Hypothalamus (tissue), 51 donors: ENCODE data around the gene MAGI2.

Experiments
- DNase-seq, 51 donors: peaks; one replicate each; lab custom pipeline; 2025; lab: John Stamatoyannopoulos, UW

The MAGI2 gene

GRCh38 chr7:78398576-78398975 is 1054.9 kb downstream of the MAGI2 start:
- no peak for DNase-seq

GRCh38 chr7:78398081-78398480 is 1055.4 kb downstream of the MAGI2 start:
- DNase-seq, result no peak

DNA sequence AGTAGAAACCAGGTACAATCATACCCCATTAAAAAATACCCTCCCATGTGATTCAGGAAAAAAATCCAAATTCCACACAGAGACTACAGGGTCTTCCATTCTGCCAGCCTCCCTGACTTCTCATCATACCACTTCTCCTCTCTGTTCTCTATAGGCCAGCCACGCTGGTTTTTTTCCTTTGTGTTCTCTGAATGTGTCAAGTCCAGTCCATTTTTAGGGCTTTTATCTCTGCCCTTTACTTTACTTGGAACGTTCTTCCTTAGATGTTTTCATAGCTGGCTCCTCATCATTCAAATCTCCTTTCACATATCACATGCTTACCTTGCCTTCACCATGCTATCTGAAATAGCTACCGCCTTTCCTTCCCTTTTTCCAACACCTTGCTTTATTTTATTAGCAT is 1057.3 kb downstream of the MAGI2 start:
- DNase-seq, result no peak

DNA sequence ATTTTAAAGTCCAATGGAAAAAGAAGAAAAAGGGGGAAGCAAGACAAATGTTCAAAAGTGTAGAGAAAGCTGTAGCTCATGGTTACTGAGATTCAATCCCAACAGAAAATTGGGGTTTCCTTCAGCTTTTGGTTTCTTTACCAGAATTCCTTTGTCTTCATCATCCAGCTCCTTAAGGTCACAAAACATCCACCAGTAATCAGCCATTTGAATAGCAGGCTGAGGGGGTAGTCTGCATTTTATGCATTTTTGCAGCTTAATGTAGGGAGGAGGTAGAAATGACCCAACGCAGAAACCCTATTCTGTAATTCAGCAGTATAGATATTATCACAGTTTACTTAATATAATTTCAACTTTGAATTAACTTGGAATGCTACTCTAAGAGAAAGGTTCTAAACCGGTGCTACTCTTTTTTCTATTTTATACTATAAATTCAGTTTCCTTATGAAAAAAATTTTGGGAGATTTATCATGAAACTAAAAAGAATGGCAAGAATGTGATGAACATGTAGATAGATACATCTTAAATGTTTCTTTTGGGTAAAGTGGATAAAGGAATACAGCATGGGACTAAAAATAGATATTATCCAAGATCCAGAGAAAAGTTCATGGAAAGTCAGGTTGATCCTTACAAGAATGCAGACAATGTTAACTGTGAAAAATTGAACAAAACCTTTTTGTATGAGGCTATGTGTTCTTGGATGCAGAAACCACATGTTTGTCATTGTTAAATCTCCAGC is 1058.0 kb downstream of the MAGI2 start:
- no peak for DNase-seq

DNA sequence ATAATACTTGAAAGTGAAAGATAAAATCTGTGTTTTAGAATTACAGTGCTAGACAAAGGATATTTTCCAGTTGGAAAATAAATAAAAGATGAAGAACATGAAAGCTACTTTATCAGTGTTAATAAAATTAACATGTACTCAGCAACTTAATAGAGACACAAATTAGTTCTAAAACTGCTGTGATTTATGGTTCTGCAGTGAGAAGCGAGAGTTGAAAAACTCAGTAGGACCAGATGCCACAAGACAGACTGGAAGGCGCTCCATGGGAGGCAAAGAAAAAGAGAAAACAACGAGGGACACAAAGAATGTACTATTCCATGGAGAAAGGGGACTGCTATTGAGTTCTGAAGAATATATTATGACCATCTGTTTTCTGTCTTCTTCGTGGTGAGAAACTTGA is 1064.4 kb downstream of the MAGI2 start:
- DNase-seq, result no peak

DNA sequence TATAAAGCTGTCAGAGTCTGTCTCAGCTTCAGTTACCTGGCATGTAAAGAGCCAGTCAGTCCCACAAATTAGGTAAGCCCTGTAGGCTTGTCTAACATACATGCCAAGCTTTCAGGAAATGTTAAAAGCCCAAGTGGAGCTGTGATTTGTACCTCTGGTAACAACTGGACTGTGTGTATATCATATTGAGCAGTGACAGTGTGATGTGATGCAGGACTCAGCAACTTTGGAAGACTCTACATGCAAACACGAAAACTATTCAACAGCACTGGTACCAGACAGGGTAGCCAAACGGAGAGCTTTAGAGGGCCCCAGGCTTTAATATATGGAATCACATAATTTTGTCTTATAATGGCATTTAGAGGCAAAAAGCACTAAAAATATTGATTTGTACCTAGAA is 1066.9 kb downstream of the MAGI2 start:
- no peak for DNase-seq

DNA sequence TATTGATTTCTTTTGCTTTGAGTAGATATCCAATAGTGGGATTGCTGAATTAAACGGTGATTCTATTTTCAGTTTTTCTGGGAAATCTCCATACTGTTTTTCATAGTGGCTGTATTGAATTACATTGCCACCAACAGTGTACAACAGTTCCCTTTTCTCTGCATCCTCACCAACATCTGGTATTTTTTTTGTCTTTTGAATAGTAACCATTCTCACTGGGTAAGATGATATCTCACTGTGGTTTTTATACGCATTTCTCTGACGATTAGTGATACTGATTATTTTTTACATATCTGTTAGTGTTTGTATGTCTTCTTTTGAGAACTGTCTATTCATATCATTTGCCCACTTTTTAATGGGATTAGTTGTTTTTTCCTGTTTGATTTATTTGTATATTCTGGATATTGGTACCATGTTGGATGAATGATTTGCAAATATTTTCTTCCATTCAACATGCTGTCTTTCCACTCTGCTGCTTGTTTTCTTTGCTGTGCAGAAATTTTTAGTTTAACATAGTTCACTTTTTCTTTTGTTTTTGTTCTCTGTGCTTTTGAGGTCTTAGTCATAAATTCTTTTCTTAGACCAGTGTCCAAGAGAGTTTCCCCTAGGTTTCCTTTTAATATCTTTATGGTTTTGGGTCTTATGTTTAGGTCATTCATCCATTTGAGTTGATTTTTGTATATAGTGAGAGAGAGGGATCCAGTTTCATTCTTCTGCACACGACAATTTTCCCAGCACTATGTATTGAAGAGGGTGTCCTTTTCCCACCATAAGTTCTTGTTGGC is 1070.2 kb downstream of the MAGI2 start:
- no peak for DNase-seq

- no peak for DNase-seq
Measured at GRCh38 chr7:78379148-78379547, 1074.3 kb downstream of the MAGI2 start.

DNA sequence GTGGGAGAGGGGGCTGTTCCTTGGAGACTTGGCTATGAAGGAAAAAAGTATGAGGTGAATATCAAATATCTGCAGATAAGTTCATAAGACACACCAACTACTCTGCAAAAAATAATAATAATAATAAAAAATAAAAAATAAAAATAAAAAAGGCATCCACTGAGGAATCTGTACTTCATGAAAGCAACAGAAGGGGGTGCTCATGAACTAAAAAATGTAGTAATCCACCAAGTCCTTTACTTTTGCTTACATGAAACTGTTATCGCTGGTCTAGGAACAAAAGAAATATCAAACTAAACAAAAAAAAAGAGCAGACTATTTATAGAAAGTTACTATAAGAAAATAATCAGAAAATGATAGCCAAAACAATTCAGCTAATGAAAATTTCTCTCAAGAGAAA is 1075.9 kb downstream of the MAGI2 start:
- no peak for DNase-seq

DNA sequence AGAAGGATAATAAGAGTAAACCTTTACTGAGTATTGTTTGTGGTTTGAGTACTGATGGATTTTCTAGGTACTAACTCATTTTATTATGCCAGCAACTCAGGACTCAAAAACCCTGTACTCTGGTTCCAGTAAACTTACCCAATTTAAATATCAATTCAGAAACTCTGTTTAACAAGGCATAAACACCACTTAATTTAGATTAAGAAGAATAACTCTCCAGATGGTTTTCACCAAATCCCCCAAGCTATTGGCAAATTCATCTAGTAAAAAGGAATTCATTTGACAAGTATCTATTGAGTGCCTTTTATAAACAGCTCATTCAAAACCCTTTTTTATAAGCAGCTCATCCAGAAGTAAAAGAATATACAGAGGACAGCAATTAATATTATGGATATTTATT is 1082.5 kb downstream of the MAGI2 start:
- DNase-seq, result no peak

DNA sequence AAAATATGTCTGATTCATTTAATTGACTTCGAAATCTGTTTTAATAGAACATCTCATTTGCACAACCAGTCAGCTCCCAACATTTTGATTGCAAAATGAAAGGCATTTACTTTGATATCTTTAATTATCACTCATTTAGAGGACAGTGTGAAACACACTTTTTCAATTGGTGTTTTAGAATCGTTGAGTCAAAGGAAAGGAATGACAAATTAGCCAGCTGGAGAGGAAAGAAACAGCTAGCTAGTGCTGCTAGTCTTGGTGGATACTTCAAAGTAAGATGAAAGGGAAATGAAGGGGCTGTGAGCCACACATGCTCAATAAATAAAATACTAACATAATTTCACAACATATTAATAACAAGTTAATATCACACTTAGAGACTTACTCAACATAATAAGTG is 1084.7 kb downstream of the MAGI2 start:
- no peak for DNase-seq

GRCh38 chr7:78367280-78367773 is 1086.1 kb downstream of the MAGI2 start:
- DNase-seq, result no peak

DNA sequence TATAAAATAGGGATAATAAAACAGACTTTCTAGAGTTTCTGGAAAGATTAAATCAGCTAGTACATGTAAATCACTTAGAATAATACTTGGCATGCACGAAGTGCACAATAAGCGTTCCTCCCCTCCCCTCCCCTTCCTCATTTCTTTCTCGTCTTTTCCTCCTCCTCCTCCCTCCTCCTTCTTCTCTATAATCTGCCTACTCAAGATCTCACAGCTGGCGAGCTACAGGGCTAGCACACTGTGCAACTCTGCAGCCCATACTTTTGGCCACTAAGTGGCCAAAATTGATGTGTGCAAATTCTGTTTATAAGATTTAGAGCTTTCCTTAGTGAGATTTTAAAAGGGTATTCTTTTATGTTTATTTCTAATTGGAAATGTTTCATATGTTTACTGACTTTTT is 1089.6 kb downstream of the MAGI2 start:
- no peak for DNase-seq

DNA sequence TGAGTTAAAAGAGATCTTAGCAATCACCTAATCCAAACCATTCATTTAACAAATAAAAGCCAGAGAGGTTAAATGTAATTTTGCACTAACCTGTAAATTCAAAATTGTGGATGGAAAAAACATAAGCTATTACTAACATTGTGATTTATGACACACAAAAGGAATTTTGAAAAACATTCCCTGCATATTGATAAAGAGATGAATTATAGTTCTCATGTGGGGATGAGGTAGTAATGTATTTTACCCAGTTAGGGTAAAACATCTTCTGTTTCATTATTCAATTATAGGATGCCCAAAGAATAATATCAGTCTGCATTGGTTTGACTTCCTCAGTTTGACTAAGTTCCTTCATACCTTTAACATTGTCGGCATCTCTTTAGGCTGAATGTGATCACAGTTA is 1093.6 kb downstream of the MAGI2 start:
- DNase-seq, result no peak

DNA sequence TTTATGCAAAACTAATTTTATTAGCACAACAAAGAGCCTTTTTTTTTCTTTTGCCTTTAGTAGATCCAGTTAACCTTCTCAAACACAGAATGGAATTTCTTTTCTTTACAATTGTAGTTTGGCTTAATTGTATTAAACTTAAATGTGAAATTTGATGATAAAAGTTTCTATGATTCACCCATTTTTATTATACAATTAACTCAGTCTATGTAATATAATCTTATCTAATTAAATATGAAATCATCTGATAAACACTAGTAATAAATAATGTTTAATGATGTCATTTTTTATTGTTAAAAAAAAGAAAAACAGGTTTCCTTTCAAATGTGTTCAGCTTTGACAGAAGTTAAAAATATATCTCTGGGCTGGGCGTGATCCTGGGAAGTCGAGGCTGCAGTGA is 1095.8 kb downstream of the MAGI2 start:
- DNase-seq, result no peak

DNA sequence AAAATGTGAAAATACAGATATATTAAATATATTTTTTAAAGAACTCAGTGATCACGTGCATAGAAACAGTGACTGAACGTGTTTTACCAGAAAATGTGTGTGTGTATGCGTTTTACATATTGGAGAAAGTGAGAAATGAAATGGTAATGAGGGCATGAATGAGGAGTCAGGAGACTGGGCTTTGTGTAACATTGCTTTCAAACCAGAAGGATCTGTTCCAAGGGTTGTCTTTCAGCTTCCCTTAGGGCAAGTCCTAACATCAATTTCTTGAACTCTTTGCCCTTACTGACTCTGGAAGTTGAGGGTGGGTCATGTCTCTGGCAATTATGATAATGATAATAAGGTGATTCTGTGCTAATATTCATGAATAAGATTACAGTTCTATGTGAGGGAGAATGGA is 1097.6 kb downstream of the MAGI2 start:
- DNase-seq, result no peak

- no peak for DNase-seq
Measured at GRCh38 chr7:78350926-78351325, 1102.5 kb downstream of the MAGI2 start.

DNA sequence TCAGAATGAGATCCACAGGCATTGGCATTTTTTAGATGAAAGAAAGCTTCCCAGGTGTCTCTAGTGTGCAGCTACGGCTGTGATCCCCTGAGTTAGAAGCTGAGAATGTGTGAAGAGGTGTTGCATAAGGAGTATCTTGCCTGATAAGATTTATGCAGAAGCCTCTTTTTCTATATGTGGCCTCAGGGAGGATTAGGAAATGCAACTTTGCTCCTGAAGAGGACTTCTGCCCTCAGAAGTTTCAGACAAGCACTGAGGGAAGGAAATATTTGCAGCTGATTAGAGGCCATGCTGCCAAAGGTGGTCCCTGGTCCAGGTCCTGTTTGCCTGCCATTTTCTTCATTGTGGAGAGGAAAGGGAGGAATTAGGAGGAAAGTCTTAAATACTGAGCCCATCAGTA is 1103.1 kb downstream of the MAGI2 start:
- no peak for DNase-seq

DNA sequence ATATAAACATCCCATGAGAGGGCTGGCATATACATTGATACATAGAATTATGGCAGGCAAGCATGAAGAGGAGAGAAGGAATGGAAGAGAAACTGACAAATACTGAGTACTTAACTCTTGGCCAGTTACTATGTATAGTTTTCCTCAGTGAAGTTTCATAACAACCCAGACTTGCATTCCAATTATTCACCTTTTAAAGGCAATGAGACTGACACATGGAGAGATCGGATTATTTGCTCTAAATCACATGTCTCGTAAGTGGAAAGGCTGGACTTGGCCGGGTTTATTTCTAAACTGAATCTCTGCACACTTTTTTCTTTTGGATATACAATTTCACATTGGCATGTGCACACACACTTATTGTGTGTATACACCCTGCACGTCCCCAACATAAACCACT is 1106.6 kb downstream of the MAGI2 start:
- DNase-seq, result no peak

- DNase-seq, result no peak
Measured at GRCh38 chr7:78345979-78346378, 1107.5 kb downstream of the MAGI2 start.

DNA sequence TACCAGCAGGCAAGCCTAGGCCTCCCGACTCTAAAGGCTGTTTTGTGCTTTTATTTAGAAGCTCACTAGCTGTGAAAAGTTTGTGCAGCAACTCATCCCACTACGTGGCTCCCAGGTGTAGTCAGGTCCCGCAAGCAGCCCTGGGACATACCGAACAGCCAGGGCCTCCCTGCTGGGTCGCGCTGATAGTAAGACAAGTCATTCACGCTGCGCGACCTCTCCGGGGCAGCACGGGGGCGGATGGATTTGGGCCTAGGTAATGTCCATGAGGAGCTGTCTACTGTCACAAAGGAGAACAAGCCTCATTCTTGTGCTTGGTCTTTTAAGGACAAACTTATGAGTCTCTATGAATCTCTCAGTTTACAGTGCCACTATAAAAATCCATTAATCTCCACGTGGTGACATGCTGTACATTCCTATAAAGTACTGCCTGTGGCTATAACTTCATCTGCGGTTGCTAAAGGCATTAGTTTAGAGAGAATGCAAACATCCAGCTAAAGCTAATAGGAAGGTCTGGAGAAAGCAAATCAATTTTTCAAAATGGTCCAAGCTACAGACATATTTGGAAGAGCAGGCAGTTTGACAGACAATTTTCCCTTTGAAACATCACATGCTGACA is 1108.1 kb downstream of the MAGI2 start:
- DNase-seq, result no peak

- DNase-seq, result no peak
Measured at GRCh38 chr7:78334426-78334825, 1119.0 kb downstream of the MAGI2 start.
